SK-N-MC (cell line): Measurements from ENCODE around the gene KRTAP1-1.

Experiments
- DNase-seq: peaks from one replicate; pipeline ENCODE4 v3.0.0-alpha.2; 2011; ENCODE audit warnings: low read depth, low spot score
- H3K27ac ChIP-seq: fragments of 200-600 bp; sonication (generic); 2 replicates; pipeline ENCODE4 v1.5.1; 2016; ENCODE audit warnings: mixed run types
- H3K36me3 ChIP-seq: fragments of 200-600 bp; sonication (generic); 2 replicates; pipeline ENCODE4 v1.6.1; 2017; ENCODE audit warnings: antibody characterized with exemption, low read length, mixed read lengths; ENCODE audit not compliant: insufficient read depth
- H3K4me3 ChIP-seq: fragments of 200-600 bp; sonication (generic); 2 replicates; pipeline ENCODE4 v1.5.1; 2016
- H3K9ac ChIP-seq: fragments of 200-600 bp; sonication (generic); 2 replicates; pipeline ENCODE4 v1.8.0; 2017; ENCODE audit warnings: mixed run types, mixed read lengths; ENCODE audit not compliant: insufficient read length
- H3K9me3 ChIP-seq: fragments of 200-600 bp; sonication (generic); 2 replicates; pipeline ENCODE4 v1.6.1; 2017; ENCODE audit warnings: low read depth, mild to moderate bottlenecking, antibody characterized with exemption, low read length, moderate library complexity, mixed read lengths
- EZH2 ChIP-seq: fragments of 200-600 bp; sonication (generic); IDR thresholded peaks from one replicate; pipeline ENCODE4 v1.6.1; 2017; ENCODE audit warnings: antibody characterized with exemption
- FOXP2 ChIP-seq: optimal IDR thresholded peaks from 2 replicates; pipeline ENCODE3; 2011; ENCODE audit warnings: mild to moderate bottlenecking, moderate library complexity; ENCODE audit not compliant: insufficient read depth; ENCODE audit errors: extremely low read length, control extremely low read depth
- POLR2AphosphoS5 ChIP-seq: IDR thresholded peaks from 2 replicates; pipeline ENCODE4 v1.6.1; 2012; ENCODE audit warnings: mild to moderate bottlenecking, low read depth, low read length, borderline replicate concordance

The KRTAP1-1 gene

GRCh38 chr17:40993839-40994238, 47.4 kb downstream of the KRTAP1-1 start, which contains the start of gene KRTAP3-3:
TSS of gene KRTAP3-3 (minus strand) at chr17:40994164. CDS start at chr17:40994097, 67 bp downstream.
- Histone ChIP-seq H3K9me3 (no peaks in the 10 kb centered on the region), H3K27ac (no peak within 1 kb of the TSS), H3K9ac (no peak within 1 kb of the TSS), H3K4me3 (no peak within 1 kb of the TSS), H3K36me3 (peaks cover 3% of the 10 kb centered on the region; the same call in 1 of the 2 replicates)
- TF ChIP-seq POLR2AphosphoS5, result no peak
- TF ChIP-seq FOXP2, result no peak
- no peak for TF ChIP-seq EZH2
- DNase-seq, result no peak

GRCh38 chr17:40993084-40993483, 48.2 kb downstream of the KRTAP1-1 start:
- Histone ChIP-seq H3K4me3 (no peak overlapping the region), H3K27ac (no peak overlapping the region), H3K9me3 (no peaks in the 10 kb centered on the region), H3K9ac (no peak overlapping the region), H3K36me3 (peaks cover 3% of the 10 kb centered on the region; the same call in 1 of the 2 replicates)
- DNase-seq, result no peak
- TF ChIP-seq FOXP2 (no peak), EZH2 (no peak), POLR2AphosphoS5 (no peak)

GRCh38 chr17:40992666-40993065, 48.6 kb downstream of the KRTAP1-1 start:
- Histone ChIP-seq H3K9me3 (no peaks in the 10 kb centered on the region), H3K27ac (no peak overlapping the region), H3K4me3 (no peak overlapping the region), H3K9ac (no peak overlapping the region), H3K36me3 (peaks cover 3% of the 10 kb centered on the region; the same call in 1 of the 2 replicates)
- DNase-seq, result no peak
- TF ChIP-seq FOXP2 (no peak), EZH2 (no peak), POLR2AphosphoS5 (no peak)
